ENCODE results near the gene IL31RA.

The IL31RA gene

GRCh38 chr5:55823151-55823796 is 27.9 kb upstream of the IL31RA start:
- in situ Hi-C loops (cut with MboI; ENCODE audit: low pct_unique_long_range_greater_than_20kb, low sequenced_read_pairs, unreplicated experiment): no loop called here

DNA sequence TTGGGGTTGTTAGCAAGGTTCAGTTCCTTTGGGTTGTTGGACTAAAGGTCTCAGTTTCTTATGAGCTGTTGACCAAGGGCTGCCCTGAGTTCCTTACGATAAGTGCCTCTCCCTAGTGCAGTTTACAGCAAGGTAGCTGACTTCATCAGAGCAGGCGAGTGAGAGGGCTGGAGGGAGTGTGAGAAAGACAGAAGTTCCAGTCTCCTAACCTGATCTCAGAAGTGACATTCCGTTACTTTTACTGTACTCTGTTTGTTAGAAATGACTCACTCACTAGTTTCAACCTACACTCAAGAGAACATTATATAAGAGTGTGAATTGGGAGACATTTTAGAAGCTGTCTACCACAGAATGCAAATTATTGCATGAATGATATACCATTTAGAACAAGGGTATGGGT is 21.2 kb upstream of the IL31RA start:
- no peak for DNase-seq (ENCODE audit: low spot score)
- in situ Hi-C loops (cut with MboI; ENCODE audit: low pct_unique_long_range_greater_than_20kb, low sequenced_read_pairs, unreplicated experiment): no loop called here
- TF ChIP-seq, protein P1, sequence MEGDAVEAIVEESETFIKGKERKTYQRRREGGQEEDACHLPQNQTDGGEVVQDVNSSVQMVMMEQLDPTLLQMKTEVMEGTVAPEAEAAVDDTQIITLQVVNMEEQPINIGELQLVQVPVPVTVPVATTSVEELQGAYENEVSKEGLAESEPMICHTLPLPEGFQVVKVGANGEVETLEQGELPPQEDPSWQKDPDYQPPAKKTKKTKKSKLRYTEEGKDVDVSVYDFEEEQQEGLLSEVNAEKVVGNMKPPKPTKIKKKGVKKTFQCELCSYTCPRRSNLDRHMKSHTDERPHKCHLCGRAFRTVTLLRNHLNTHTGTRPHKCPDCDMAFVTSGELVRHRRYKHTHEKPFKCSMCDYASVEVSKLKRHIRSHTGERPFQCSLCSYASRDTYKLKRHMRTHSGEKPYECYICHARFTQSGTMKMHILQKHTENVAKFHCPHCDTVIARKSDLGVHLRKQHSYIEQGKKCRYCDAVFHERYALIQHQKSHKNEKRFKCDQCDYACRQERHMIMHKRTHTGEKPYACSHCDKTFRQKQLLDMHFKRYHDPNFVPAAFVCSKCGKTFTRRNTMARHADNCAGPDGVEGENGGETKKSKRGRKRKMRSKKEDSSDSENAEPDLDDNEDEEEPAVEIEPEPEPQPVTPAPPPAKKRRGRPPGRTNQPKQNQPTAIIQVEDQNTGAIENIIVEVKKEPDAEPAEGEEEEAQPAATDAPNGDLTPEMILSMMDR (IDR thresholded peaks at IDR 0.05; ENCODE audit: extremely low read depth, insufficient read depth, missing control alignments): no peak

More at GRCh38 chr5:55823151-55823796, 27.9 kb upstream of the IL31RA start:
- DNase-seq (ENCODE audit: low spot score): no peak
- TF ChIP-seq, protein P1 (IDR thresholded peaks at IDR 0.05; ENCODE audit: extremely low read depth, insufficient read depth, missing control alignments): no peak

DNA sequence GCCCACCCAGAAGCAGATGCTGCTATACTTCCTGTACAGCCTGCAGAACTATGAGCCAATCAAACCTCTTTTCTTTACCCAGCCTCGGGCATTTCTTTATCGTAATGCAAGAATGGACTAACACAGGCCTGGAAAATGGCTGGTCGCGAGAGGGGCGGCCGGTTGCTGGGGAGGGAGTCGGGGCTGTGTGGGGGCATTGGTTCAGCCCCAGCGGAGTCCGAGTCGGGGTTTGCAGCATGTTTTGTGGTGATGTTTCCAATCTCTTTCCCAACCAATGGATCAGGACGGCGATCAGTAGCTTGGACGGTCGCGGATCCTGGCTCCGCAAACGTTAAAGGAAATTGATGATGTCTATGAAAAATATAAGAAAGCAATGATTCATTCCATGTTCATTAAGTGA is 18.7 kb upstream of the IL31RA start:
- in situ Hi-C loops (cut with MboI; ENCODE audit: low pct_unique_long_range_greater_than_20kb, low sequenced_read_pairs, unreplicated experiment): no loop called here
- TF ChIP-seq, protein P1 (IDR thresholded peaks at IDR 0.05; ENCODE audit: extremely low read depth, insufficient read depth, missing control alignments): no peak
- no peak for DNase-seq (ENCODE audit: low spot score)

- TF ChIP-seq, protein P1 (IDR thresholded peaks at IDR 0.05; ENCODE audit: extremely low read depth, insufficient read depth, missing control alignments): no peak
- in situ Hi-C loops (cut with MboI; ENCODE audit: low pct_unique_long_range_greater_than_20kb, low sequenced_read_pairs, unreplicated experiment): no loop called here
- DNase-seq (ENCODE audit: low spot score): no peak
Observed at GRCh38 chr5:55836191-55836590, 15.0 kb upstream of the IL31RA start.

DNA sequence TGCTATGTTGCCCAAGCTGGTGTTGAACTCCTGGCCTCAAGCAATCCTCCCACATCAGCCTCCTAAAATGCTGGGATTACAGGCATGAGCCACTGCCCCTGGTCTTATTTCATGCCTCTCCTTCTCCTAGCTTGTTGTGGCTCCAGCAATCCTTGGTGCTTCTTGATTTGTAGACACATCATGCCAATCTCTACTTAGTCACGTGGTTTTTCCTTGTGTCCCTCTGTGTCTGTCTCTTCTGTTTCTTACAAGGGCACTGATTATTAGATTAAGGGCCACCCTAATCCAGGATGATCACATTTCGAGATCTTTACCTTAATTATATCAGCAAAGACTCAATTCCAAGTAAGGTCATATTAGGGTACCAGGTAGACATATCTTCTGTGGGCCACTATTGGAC is 9.2 kb upstream of the IL31RA start:
- DNase-seq (ENCODE audit: low spot score): no peak
- TF ChIP-seq, protein P1 (IDR thresholded peaks at IDR 0.05; ENCODE audit: extremely low read depth, insufficient read depth, missing control alignments): no peak
- in situ Hi-C loops (cut with MboI; ENCODE audit: low pct_unique_long_range_greater_than_20kb, low sequenced_read_pairs, unreplicated experiment): no loop called here

DNA sequence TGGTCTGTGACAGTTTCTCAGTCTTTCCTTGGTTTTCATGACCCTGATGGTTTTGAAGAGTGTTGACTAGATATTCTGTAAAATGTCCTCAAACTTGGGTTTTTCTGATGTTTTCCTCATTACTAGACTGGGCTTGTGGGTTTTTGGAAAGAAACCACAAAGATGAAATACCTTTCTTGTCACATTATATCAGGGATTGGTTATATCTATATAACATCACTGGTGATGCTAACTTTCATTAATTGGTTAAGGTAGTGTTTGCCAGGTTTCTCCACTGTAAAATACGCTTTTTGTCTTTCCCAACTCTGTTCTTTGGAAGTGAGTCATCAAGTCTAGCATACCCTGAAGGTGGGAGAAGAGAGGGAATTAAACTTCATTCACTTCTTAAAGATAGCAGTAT is 3.3 kb upstream of the IL31RA start:
- in situ Hi-C loops (cut with MboI; ENCODE audit: low pct_unique_long_range_greater_than_20kb, low sequenced_read_pairs, unreplicated experiment): no loop called here
- TF ChIP-seq, protein P1 (IDR thresholded peaks at IDR 0.05; ENCODE audit: extremely low read depth, insufficient read depth, missing control alignments): no peak
- DNase-seq (ENCODE audit: low spot score): no peak

All from GM13977 (cell line).